KOPT-K1 (cell line): Measurements from ENCODE around the gene OR1I1.
A peak's percentile ranks its signal among the peaks of the same experiment; 100 is the strongest.

ENCODE experiments used
- H3K27ac ChIP-seq: fragments of 200-600 bp; sonication (generic); 2 replicates; pipeline ENCODE4 v1.5.1; 2016; ENCODE audit warnings: antibody characterized with exemption, mild to moderate bottlenecking, low read depth, low read length; ENCODE audit not compliant: poor library complexity, severe bottlenecking
- H3K36me3 ChIP-seq: fragments of 200-600 bp; sonication (generic); 2 replicates; pipeline ENCODE4 v1.5.1; 2017; ENCODE audit warnings: antibody characterized with exemption, mild to moderate bottlenecking, low read length, moderate library complexity; ENCODE audit not compliant: insufficient read depth
- H3K9me3 ChIP-seq: fragments of 200-600 bp; sonication (generic); 2 replicates; pipeline ENCODE4 v1.5.1; 2017; ENCODE audit warnings: antibody characterized with exemption, low read length, mild to moderate bottlenecking; ENCODE audit not compliant: insufficient read depth, poor library complexity, severe bottlenecking

OR1I1 gene

GRCh38 chr19:15120135-15121026, 38.4 kb downstream of the OR1I1 start:
- H3K36me3 ChIP-seq = peaks cover 78% of the 10 kb centered on the region
- H3K27ac ChIP-seq = no peak overlapping the region
- no peaks in the 10 kb centered on the region for H3K9me3 ChIP-seq

GRCh38 chr19:15122331-15123030, 40.5 kb downstream of the OR1I1 start:
- Histone ChIP-seq H3K36me3 (peaks cover 57% of the 10 kb centered on the region), H3K9me3 (no peaks in the 10 kb centered on the region), H3K27ac (no peak overlapping the region)

GRCh38 chr19:15123031-15123890, 41.2 kb downstream of the OR1I1 start:
- H3K36me3 ChIP-seq = peaks cover 50% of the 10 kb centered on the region
- no peak overlapping the region for H3K27ac ChIP-seq
- H3K9me3 ChIP-seq = no peaks in the 10 kb centered on the region

- Histone ChIP-seq H3K36me3 (peaks cover 43% of the 10 kb centered on the region), H3K27ac (peak overlapping the region; percentile 86), H3K9me3 (no peaks in the 10 kb centered on the region)
Observed at GRCh38 chr19:15123900-15124299, 41.9 kb downstream of the OR1I1 start.

- Histone ChIP-seq H3K9me3 (no peaks in the 10 kb centered on the region), H3K27ac (peak overlapping the region; percentile 86), H3K36me3 (peaks cover 35% of the 10 kb centered on the region)
Observed at GRCh38 chr19:15124572-15125231, 42.7 kb downstream of the OR1I1 start.

GRCh38 chr19:15125232-15126067, 43.4 kb downstream of the OR1I1 start:
- no peaks in the 10 kb centered on the region for H3K9me3 ChIP-seq
- peaks cover 28% of the 10 kb centered on the region for H3K36me3 ChIP-seq
- peak overlapping the region; percentile 86 for H3K27ac ChIP-seq

GRCh38 chr19:15126131-15126910, 44.3 kb downstream of the OR1I1 start:
- peaks cover 19% of the 10 kb centered on the region for H3K36me3 ChIP-seq
- peak overlapping the region; percentile 86 for H3K27ac ChIP-seq
- no peaks in the 10 kb centered on the region for H3K9me3 ChIP-seq

- no peaks in the 10 kb centered on the region for H3K9me3 ChIP-seq
- H3K27ac ChIP-seq = no peak overlapping the region
- H3K36me3 ChIP-seq = peaks cover 3% of the 10 kb centered on the region; the same call in 1 of the 2 replicates
Observed at GRCh38 chr19:15128162-15128770, 46.3 kb downstream of the OR1I1 start.

- H3K9me3 ChIP-seq = no peaks in the 10 kb centered on the region
- H3K27ac ChIP-seq = peak overlapping the region; percentile 22
Observed at GRCh38 chr19:15129856-15130585, 48.0 kb downstream of the OR1I1 start.

GRCh38 chr19:15136234-15136954, 54.4 kb downstream of the OR1I1 start:
- H3K9me3 ChIP-seq = peaks cover 18% of the 10 kb centered on the region
- no peaks in the 10 kb centered on the region for H3K36me3 ChIP-seq
- H3K27ac ChIP-seq = no peak overlapping the region

More at GRCh38 chr19:15129856-15130585, 48.0 kb downstream of the OR1I1 start:
- H3K36me3 ChIP-seq = no peaks in the 10 kb centered on the region

GRCh38 chr19:15137777-15138176, 55.8 kb downstream of the OR1I1 start:
- peaks cover 18% of the 10 kb centered on the region for H3K9me3 ChIP-seq
- no peaks in the 10 kb centered on the region for H3K36me3 ChIP-seq
- H3K27ac ChIP-seq = no peak overlapping the region

- Histone ChIP-seq H3K9me3 (peaks cover 18% of the 10 kb centered on the region), H3K27ac (no peak overlapping the region), H3K36me3 (no peaks in the 10 kb centered on the region)
Observed at GRCh38 chr19:15138427-15138826, 56.4 kb downstream of the OR1I1 start.
